H1 (cell line): Measurements from ENCODE around the gene KRT78. TPM values are rescaled to one million over a fixed set of nuclear protein-coding genes. Genes with fewer than 3 reads are reported as not detected.

Source experiments
- CTCF ChIA-PET: fragments of 300-600 bp; sonication (Branson Sonifier 250); formaldehyde crosslinking; loops from one replicate; lab custom pipeline; 2021; ENCODE audit not compliant: partially characterized antibody; lab: Charles Lee
- POLR2A ChIA-PET: fragments of 300-600 bp; sonication (Branson Sonifier 250); formaldehyde crosslinking; loops from one replicate; lab custom pipeline; 2021; ENCODE audit warnings: inconsistent platforms; ENCODE audit not compliant: partially characterized antibody; lab: Charles Lee
- DNase-seq, 2 experiments: peaks; one replicate each; pipeline versions ENCODE4 v3.0.0 to v3.0.0-alpha.2; 2010 to 2022; ENCODE audit warnings: low spot score in 2 of 2, low read depth in 1 of 2, mixed read lengths in 1 of 2
- FAIRE-seq: peaks from 2 replicates; lab custom pipeline; 2011; peaks lifted over from hg19 to GRCh38; lab: Jason Lieb, UNC
- H2AFZ ChIP-seq: 2 replicates; pipeline ENCODE4 v1.8.1; 2012; ENCODE audit warnings: low read length, inconsistent platforms
- H2AK5ac ChIP-seq: 2 replicates; pipeline ENCODE4 v1.6.1; 2013; ENCODE audit warnings: low read depth, low read length
- H2BK120ac ChIP-seq: replicated peaks from 2 replicates; pipeline ENCODE3; 2013; ENCODE audit warnings: low read depth, low read length, inconsistent platforms
- H2BK12ac ChIP-seq: 2 replicates; pipeline ENCODE4 v1.6.1; 2013; ENCODE audit warnings: low read depth, low read length
- H2BK15ac ChIP-seq: 2 replicates; pipeline ENCODE4 v1.6.1; 2013; ENCODE audit warnings: low read length
- H2BK20ac ChIP-seq: 2 replicates; pipeline ENCODE4 v1.6.1; 2013; ENCODE audit warnings: low read length
- H2BK5ac ChIP-seq: 2 replicates; pipeline ENCODE4 v1.6.1; 2013; ENCODE audit warnings: low read depth, low read length
- H3K14ac ChIP-seq: 2 replicates; pipeline ENCODE4 v1.6.1; 2013; ENCODE audit warnings: inconsistent platforms; ENCODE audit not compliant: insufficient read length
- H3K18ac ChIP-seq: 2 replicates; pipeline ENCODE4 v1.6.1; 2013; ENCODE audit warnings: low read length; ENCODE audit errors: extremely low read depth
- H3K23ac ChIP-seq: 2 replicates; pipeline ENCODE4 v1.6.1; 2013; ENCODE audit warnings: inconsistent platforms; ENCODE audit not compliant: insufficient read length
- H3K23me2 ChIP-seq: 2 replicates; pipeline ENCODE4 v1.6.1; 2013; ENCODE audit warnings: low read depth, low read length
- H3K27ac ChIP-seq: 2 replicates; pipeline ENCODE4 v1.6.1; 2011; ENCODE audit warnings: low read depth, low read length, inconsistent platforms
- H3K27me3 ChIP-seq, 4 experiments: replicated peaks in 1 of 4; 1 replicate in 1 of 4; 2 replicates in 3 of 4; pipeline versions ENCODE4 v1.6.1 to v1.8.1; 2011 to 2013; ENCODE audit warnings: low read length in 3 of 4, mild to moderate bottlenecking in 3 of 4, inconsistent platforms in 2 of 4, mixed read lengths in 2 of 4, moderate library complexity in 1 of 4; ENCODE audit not compliant: control insufficient read depth in 3 of 4, insufficient read depth in 3 of 4; ENCODE audit errors: extremely low read depth in 1 of 4
- H3K36me3 ChIP-seq, 4 experiments: 2 replicates each; pipeline versions ENCODE4 v1.6.1 to v1.8.1; 2011 to 2013; ENCODE audit warnings: mild to moderate bottlenecking in 4 of 4, low read length in 3 of 4, moderate library complexity in 2 of 4, control low read depth in 1 of 4, inconsistent platforms in 1 of 4; ENCODE audit not compliant: insufficient read depth in 4 of 4, control insufficient read depth in 2 of 4
- H3K4ac ChIP-seq: replicated peaks from 2 replicates; pipeline ENCODE3; 2013; ENCODE audit warnings: low read length, low read depth, mixed read lengths, inconsistent platforms; ENCODE audit not compliant: insufficient read length
- H3K4me1 ChIP-seq, 4 experiments: replicated peaks in 1 of 4; 1 replicate in 1 of 4; 2 replicates in 3 of 4; pipeline versions ENCODE4 v1.6.1 to v1.8.1; 2011 to 2013; ENCODE audit warnings: low read length in 3 of 4, inconsistent platforms in 2 of 4, mixed read lengths in 1 of 4; ENCODE audit not compliant: insufficient read depth in 4 of 4, control insufficient read depth in 3 of 4
- H3K4me2 ChIP-seq, 2 experiments: 2 replicates each; pipeline versions ENCODE4 v1.6.1 to v1.8.1; 2011 to 2013; ENCODE audit warnings: low read depth in 2 of 2, low read length in 2 of 2, control low read depth in 1 of 2, inconsistent platforms in 1 of 2, mild to moderate bottlenecking in 1 of 2; ENCODE audit not compliant: insufficient read depth in 1 of 2
- H3K4me3 ChIP-seq, 4 experiments: fragments of 200-600, 300-600 bp in 1 of 4; sonication (generic), shearing (Covaris generic), sonication (Bioruptor Twin) in 1 of 4; 2 replicates each; pipeline versions ENCODE4 v1.5.1 to v1.8.1; 2011 to 2016; ENCODE audit warnings: low read length in 4 of 4, low read depth in 3 of 4, control low read depth in 2 of 4, inconsistent platforms in 2 of 4, mild to moderate bottlenecking in 2 of 4, mixed read lengths in 1 of 4, moderate library complexity in 1 of 4; ENCODE audit not compliant: insufficient read depth in 2 of 4; ENCODE audit errors: extremely low read depth in 1 of 4
- H3K56ac ChIP-seq: replicated peaks from 2 replicates; pipeline ENCODE3; 2013; ENCODE audit warnings: low read depth, mild to moderate bottlenecking, mixed read lengths, low read length, inconsistent platforms; ENCODE audit not compliant: insufficient read length
- H3K79me1 ChIP-seq: 2 replicates; pipeline ENCODE4 v1.6.1; 2013; ENCODE audit warnings: low read depth, low read length, control low read depth
- H3K79me2 ChIP-seq, 2 experiments: 2 replicates each; pipeline versions ENCODE4 v1.6.1 to v1.8.1; 2012 to 2013; ENCODE audit warnings: low read length in 2 of 2, mild to moderate bottlenecking in 2 of 2, inconsistent platforms in 1 of 2; ENCODE audit not compliant: insufficient read depth in 2 of 2, control insufficient read depth in 1 of 2
- H3K9ac ChIP-seq, 4 experiments: replicated peaks in 1 of 4; 1 replicate in 1 of 4; 2 replicates in 3 of 4; pipeline versions ENCODE4 v1.6.1 to v1.8.1; 2011 to 2013; ENCODE audit warnings: low read depth in 3 of 4, low read length in 3 of 4, control low read depth in 2 of 4, mild to moderate bottlenecking in 2 of 4, moderate library complexity in 2 of 4, inconsistent platforms in 1 of 4; ENCODE audit errors: extremely low read depth in 1 of 4
- H3K9me3 ChIP-seq, 2 experiments: 2 replicates each; pipeline versions ENCODE4 v1.6.1 to v1.8.1; 2012 to 2013; ENCODE audit warnings: mild to moderate bottlenecking in 2 of 2, moderate library complexity in 2 of 2, control low read depth in 1 of 2, inconsistent platforms in 1 of 2, low read depth in 1 of 2, low read length in 1 of 2, mixed read lengths in 1 of 2; ENCODE audit not compliant: insufficient read depth in 2 of 2
- H4K20me1 ChIP-seq, 2 experiments: replicated peaks in 1 of 2; 2 replicates each; pipeline versions ENCODE3 to v1.8.1; 2011 to 2013; ENCODE audit warnings: inconsistent platforms in 2 of 2, low read length in 2 of 2, mild to moderate bottlenecking in 1 of 2; ENCODE audit not compliant: insufficient read depth in 2 of 2, control insufficient read depth in 1 of 2
- H4K5ac ChIP-seq: 2 replicates; pipeline ENCODE4 v1.6.1; 2013; ENCODE audit warnings: low read length, low read depth, mixed read lengths, inconsistent platforms; ENCODE audit not compliant: insufficient read length
- H4K8ac ChIP-seq: 2 replicates; pipeline ENCODE4 v1.8.0; 2013; ENCODE audit warnings: mild to moderate bottlenecking, moderate library complexity, low read length, inconsistent platforms; ENCODE audit not compliant: insufficient read depth; ENCODE audit errors: extremely low read depth
- H4K91ac ChIP-seq: replicated peaks from 2 replicates; pipeline ENCODE3; 2013; ENCODE audit warnings: low read length, mixed read lengths, inconsistent platforms; ENCODE audit not compliant: insufficient read length
- EP300 ChIP-seq, 2 experiments: IDR thresholded peaks; 1 replicate in 1 of 2; 2 replicates in 1 of 2; pipeline ENCODE4 v1.6.1; 2011 to 2012; ENCODE audit warnings: low read depth in 2 of 2, low read length in 2 of 2, mild to moderate bottlenecking in 2 of 2, borderline replicate concordance in 1 of 2, inconsistent platforms in 1 of 2, moderate library complexity in 1 of 2
- RAD21 ChIP-seq, 2 experiments: IDR thresholded peaks in 1 of 2; conservative IDR thresholded peaks in 1 of 2; 2 replicates each; pipeline ENCODE4 v1.6.1; 2011; ENCODE audit warnings: low read depth in 2 of 2, low read length in 2 of 2, improper control_type of control experiment in 1 of 2, inconsistent platforms in 1 of 2, mild to moderate bottlenecking in 1 of 2, moderate library complexity in 1 of 2
- RNF2 ChIP-seq: fragments of 200-900, 300-1000 bp; sonication (generic); IDR thresholded peaks from 2 replicates; pipeline ENCODE4 v1.7.1; 2016; ENCODE audit warnings: borderline replicate concordance, low read depth, mild to moderate bottlenecking, antibody characterized with exemption, low read length; ENCODE audit not compliant: poor library complexity, severe bottlenecking; ENCODE audit errors: missing control alignments
- WGBS, 2 experiments: shearing (Covaris generic) in 1 of 2; methylation state at CpG; one replicate each; pipeline versions ENCODE4 v1.1.6 to v1.1.7; 2013 to 2015; ENCODE audit warnings: low lambda C conversion rate in 2 of 2, mixed read lengths in 2 of 2, inconsistent platforms in 1 of 2, low coverage in 1 of 2, missing lambda C conversion rate in 1 of 2; ENCODE audit not compliant: insufficient replicate concordance in 2 of 2, insufficient coverage in 1 of 2, insufficient read length in 1 of 2; ENCODE audit errors: extremely low coverage in 1 of 2, missing lambda C conversion rate in 1 of 2; 5-methylcytosine and 5-hydroxymethylcytosine counted together
- polyA plus RNA-seq, 7 experiments: library from polyadenylated mRNA; depleted of rRNA in 3 of 7; stranded (reverse) in 5 of 7; unstranded in 2 of 7; fragments of >200 nt in 5 of 7; fragments of 200-250 nt in 2 of 7; gene quantifications; 1 replicate in 5 of 7; 2 replicates in 1 of 7; 4 replicates in 1 of 7; pipeline versions ENCODE4 v1.2.1 to v1.2.3, GENCODE V29; 2011 to 2013; ENCODE audit warnings: missing spikeins in 2 of 7, mixed read lengths in 2 of 7
- total RNA-seq: library from RNA; stranded (reverse); fragmentation: NEBNext Ultra II Directional; extraction: Animal tissue kit (Norgen Biotek cat#: 25700); gene quantifications from 2 replicates; pipeline ENCODE4 v1.2.1, GENCODE V29; 2021

Gene KRT78
- total and polyA plus RNA-seq, 2 of the 8 experiments (the other 6 are each of a cell fraction or from before 2014, with no cell fraction given), result not detected

DNA sequence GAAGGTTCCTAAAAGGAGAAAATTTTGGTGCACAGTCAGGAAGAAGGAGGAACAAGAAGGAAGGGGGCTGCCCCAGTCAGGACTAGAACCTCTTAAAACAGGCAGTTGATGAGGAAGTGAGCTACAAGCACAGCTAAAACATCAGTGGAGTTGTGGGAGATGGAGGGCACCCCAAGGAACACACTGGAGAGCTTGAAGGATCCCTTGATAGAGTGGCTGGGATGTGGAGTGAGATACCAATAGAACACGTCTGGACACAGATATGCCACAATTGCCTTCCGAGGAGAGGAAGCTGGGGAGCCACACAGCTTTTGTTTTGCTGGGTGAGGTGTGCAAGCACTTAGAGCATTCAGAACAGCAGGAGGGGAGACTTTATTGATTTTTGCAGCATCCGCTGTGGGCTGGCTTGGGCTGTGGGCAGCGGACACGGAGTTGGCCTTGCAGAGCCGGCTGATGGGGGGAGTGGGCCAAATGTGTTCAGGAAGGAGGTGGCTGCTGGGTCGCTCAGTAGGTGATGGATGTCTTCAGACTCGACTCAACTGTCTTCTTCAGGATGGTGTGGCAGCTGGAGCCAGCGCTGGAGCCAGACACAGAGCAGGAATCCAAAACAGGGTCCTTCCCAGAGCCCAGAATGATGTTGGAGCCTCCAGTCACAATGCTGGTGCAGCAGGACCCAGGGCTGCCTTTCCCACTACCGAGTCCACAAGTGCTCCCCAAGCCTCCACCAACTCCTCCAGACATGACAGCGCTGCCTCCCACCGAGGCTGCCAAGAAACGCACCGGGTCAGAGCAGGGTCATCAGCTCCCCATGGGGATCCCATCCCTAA is 10.0 kb downstream of the KRT78 start:
- no peaks in the 10 kb centered on the region for H3K79me2 ChIP-seq
- no peak overlapping the region for H2BK5ac ChIP-seq
- no peaks in the 10 kb centered on the region for H3K4me1 ChIP-seq
- no peak overlapping the region for H3K56ac ChIP-seq
- no peak overlapping the region for H2AK5ac ChIP-seq
- no peak for DNase-seq
- no peak for FAIRE-seq
- H3K4ac ChIP-seq, result no peak overlapping the region
- H3K27ac ChIP-seq, result no peak overlapping the region
- no peak overlapping the region for H2BK12ac ChIP-seq
- H3K9me3 ChIP-seq, result no peaks in the 10 kb centered on the region; a peak in 1 of 4 replicates
- H3K27me3 ChIP-seq, result peaks cover 0 to 2% (median 0%) of the 10 kb centered on the region in 4 experiments; a peak in 1 of 7 replicates
- no peaks in the 10 kb centered on the region for H4K20me1 ChIP-seq
- POLR2A ChIA-PET, result interaction anchor here (0.5 kb wide), 1 partner anchor 796 kb away, joined by 3 read pairs; no protein-coding TSS in a partner anchor
- no peak overlapping the region for H4K5ac ChIP-seq
- no peak overlapping the region for H3K9ac ChIP-seq
- H3K36me3 ChIP-seq, result no peaks in the 10 kb centered on the region
- H3K4me3 ChIP-seq, result no peak overlapping the region
- H2AFZ ChIP-seq, result no peak overlapping the region
- no peaks in the 10 kb centered on the region for H3K79me1 ChIP-seq
- WGBS, 2 experiments, result 88% methylated on average over 14 of the region's 14 CpGs; no CpG with 5 or more reads in 1 of the 2 experiments
- H2BK20ac ChIP-seq, result no peak overlapping the region
- H3K14ac ChIP-seq, result no peak overlapping the region
- H4K91ac ChIP-seq, result no peak overlapping the region
- H2BK120ac ChIP-seq, result no peak overlapping the region
- no peak overlapping the region for H2BK15ac ChIP-seq
- CTCF ChIA-PET, result interaction anchor here (0.7 to 2.2 kb wide), 12 partner anchors 10 to 443 kb away, joined by 3 to 6 read pairs (median 4); no protein-coding TSS in a partner anchor
- H4K8ac ChIP-seq, result no peak overlapping the region
- H3K23me2 ChIP-seq, result no peaks in the 10 kb centered on the region
- no peak overlapping the region for H3K18ac ChIP-seq
- no peak overlapping the region for H3K4me2 ChIP-seq
- no peak overlapping the region for H3K23ac ChIP-seq
- no peak for TF ChIP-seq RNF2
- TF ChIP-seq EP300 (IDR thresholded peaks at IDR 0.05; ENCODE audit: borderline replicate concordance in 1 of 2, low read depth in 2 of 2, low read length in 2 of 2), result no peak
- TF ChIP-seq RAD21 (IDR thresholded peaks at IDR 0.05 in 1 of 2, conservative IDR thresholded peaks at IDR 0.05 in 1 of 2; ENCODE audit: low read depth in 2 of 2, low read length in 2 of 2), result peak; percentile 6 to 18; a peak in 1 of 4 replicates
